Islet of Langerhans (tissue), 1 donor: ENCODE measurements around the gene SMIM12.

Experiments used
- FAIRE-seq: peaks from one replicate; lab custom pipeline; 2011; peaks lifted over from hg19 to GRCh38; lab: Jason Lieb, UNC

The SMIM12 gene

GRCh38 chr1:34872133-34872503 lies 12.6 kb upstream of the SMIM12 start:
- no peak for FAIRE-seq

GRCh38 chr1:34871443-34872132 lies 12.0 kb upstream of the SMIM12 start:
- FAIRE-seq, result no peak

- FAIRE-seq, result no peak
These were observed 10.8 kb upstream of the SMIM12 start for GRCh38 chr1:34870395-34870794.

DNA sequence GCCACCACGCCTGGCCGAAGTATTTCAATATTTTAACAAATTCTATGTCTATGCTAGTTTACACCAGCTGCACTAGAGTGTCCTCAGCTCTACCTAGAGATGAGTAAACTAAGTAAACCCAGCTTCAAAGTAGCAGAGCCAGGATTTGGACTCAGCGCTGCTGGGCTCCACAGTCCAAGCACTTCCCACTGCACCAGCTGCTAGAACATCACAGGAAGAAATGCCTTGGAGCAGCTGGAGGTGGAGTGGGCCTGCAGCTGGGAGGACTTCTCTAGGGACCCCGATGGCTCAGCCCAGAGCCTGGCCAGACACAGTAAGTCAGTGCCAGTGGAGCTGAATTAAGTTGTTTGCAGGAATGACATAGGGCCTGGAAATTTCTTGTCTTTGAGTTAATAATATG lies 10.2 kb upstream of the SMIM12 start:
- FAIRE-seq, result no peak

DNA sequence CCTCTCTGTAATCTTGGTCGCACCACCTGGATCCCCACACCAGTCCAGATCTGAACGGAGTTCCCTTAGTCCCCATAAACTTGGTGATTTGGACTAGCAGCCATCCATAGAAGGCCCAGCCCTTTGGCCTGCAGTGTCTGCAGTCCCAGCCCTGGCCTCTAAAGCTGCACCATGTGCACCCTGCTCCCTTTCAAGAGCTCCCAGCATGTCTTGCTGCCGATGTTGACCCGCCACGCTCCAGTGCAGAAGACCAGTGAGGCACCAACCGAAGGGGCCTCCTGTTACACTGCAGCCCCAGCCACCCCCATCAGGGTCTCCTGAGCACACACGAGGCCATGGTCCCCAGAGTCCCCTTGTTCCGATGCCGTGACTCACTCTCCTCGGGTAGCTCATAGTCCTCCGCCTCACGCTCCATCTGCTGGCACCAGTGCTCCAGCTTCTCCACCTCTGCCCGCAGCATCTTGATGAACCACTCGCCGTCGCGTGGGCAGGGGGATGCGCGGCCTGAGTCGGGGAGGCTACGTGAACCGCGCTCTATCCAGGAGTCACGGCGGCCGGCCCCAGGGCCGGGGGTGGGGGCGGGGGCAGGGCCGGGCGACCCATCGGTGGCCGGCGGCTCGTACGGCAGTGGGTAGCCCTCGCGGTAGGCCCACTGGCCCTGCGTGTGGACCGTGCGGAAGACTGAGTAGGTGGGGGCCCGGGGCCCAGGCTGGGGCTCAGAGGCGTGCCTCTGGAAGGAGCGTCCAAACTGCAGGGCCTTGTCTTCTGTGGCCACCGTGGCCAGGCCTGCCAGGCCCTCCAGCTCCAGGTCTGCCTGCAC lies 8.9 kb upstream of the SMIM12 start:
- no peak for FAIRE-seq

DNA sequence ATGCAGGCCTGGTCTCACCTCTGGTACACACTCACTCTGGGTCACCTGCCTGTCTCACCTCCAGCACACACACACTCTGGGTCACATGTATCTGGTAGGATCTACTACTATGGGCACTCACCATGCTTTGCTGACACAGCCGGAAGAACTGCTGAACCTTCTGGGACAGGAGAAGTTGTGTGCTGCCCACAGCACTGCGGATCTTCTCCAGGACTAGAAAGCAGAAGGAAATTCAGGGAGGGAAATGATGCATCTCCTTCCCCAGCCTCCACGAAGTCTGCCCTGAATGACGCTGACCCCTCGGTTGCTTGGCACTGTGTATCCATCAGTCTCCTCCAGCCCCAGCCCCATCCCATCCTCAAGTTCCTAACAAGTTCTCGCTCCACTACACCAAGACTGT lies 7.9 kb upstream of the SMIM12 start:
- no peak for FAIRE-seq

GRCh38 chr1:34866762-34867109 lies 7.2 kb upstream of the SMIM12 start:
- FAIRE-seq, result no peak

GRCh38 chr1:34865981-34866761 lies 6.6 kb upstream of the SMIM12 start:
- no peak for FAIRE-seq

DNA sequence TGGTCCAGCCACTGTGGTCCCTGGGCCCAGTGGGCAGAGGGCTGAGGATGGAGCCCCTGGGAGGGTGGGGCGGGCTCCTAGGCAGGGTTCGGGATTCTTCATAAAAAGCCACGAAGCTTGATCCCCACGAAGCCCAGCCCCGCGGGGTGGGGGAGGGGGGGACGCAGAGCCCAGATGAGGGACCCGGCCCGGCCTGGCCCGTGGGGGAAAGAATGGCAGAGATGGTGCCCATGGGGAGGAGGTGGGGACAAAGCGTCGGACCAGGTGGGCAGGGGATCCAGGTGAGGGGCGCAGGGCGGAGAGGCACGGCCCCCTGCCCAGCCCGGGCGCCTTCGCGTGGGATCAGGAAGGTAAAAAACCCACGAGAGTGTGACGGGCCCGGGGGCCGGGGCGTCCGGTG lies 6.0 kb upstream of the SMIM12 start:
- FAIRE-seq, result no peak

- no peak for FAIRE-seq
These were observed 5.2 kb upstream of the SMIM12 start for GRCh38 chr1:34864759-34865158.

- no peak for FAIRE-seq
These were observed 4.0 kb upstream of the SMIM12 start for GRCh38 chr1:34863501-34863900.

- FAIRE-seq, result no peak
These were observed 576 bp downstream of the SMIM12 start for GRCh38 chr1:34858901-34859445.

DNA sequence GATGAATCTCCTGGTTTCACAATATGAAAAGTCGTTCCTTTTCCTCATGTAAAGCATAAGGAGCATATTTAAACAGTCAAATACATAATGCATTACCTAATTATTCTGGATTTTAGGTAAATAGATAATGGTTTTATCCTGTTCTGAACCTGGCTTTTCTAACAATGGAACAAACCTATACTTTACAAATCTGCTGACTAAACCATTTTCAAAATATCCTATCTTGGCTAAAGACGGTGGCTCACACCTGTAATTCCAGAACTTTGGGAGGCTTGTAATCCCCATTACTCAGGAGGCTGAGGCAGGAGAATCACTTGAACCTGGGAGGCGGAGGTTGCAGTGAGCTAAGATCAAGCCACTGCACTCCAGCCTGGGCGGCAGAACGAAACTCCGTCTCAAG lies 2.9 kb downstream of the SMIM12 start:
- FAIRE-seq, result no peak

GRCh38 chr1:34852677-34853217 lies 6.8 kb downstream of the SMIM12 start:
- no peak for FAIRE-seq

GRCh38 chr1:34851431-34852105 lies 8.0 kb downstream of the SMIM12 start:
- no peak for FAIRE-seq

- no peak for FAIRE-seq
These were observed 9.2 kb downstream of the SMIM12 start for GRCh38 chr1:34850382-34850781.

DNA sequence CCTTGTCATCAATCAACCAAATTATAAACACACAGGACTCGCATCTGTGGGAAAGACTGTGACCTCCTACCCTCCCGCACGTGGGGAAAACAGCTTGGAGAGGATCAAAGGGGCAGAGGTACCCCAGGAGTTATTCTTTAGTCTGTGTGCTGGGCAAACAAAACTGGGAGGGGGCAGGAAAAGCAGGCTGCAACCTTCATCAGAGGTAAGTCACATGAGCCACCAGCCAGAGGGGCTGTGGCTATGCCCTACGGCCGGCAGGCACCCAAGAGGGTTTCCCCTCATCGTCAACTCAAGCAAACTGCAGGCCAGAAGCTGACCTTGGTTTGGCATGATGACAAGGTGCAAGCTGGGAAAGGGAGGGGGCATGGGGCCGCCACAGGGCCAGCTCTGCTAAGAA lies 12.5 kb downstream of the SMIM12 start:
- no peak for FAIRE-seq

DNA sequence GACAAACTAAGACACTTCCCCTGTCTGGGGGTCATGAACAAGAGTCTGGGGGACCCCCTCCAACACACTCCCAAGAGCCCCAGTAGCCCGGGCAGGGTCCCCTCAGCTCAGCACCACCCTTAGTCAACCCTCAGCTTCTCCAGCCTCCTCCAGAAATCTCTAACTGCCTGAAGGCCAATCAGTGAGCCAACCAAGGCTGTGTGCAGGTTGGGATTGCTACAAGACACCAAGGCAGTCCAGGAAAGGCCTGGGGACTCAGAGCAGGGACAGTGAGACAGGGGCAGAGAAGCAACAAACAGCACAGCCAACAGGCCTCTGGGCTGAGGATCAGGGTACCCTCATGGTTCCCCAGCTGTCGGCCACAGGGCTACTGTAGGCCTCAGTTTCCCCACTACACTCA lies 13.3 kb downstream of the SMIM12 start:
- no peak for FAIRE-seq

GRCh38 chr1:34845131-34845901 lies 14.2 kb downstream of the SMIM12 start:
- FAIRE-seq, result no peak

DNA sequence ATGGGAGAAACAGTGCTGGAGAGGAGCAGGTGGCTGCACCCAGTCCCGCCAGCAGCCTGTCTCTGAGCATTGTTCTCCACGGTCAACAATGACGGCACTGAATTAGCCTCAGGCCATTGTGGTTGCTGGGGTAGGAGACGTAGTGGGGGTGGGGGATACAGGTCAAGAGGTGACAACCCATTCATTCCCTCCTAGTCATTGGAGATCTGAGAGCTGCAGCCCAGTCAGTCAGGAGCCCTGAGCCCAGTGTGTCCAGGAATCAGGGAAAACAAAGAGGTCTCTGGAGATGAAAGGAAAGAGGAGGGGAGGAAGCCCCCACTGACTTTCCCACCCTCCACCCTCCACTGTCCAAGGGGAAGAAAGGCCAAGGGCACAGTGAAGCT lies 15.3 kb downstream of the SMIM12 start:
- no peak for FAIRE-seq
